Upper lobe of right lung (tissue), 1 donor: ENCODE data around the gene GALNTL6. TPM values are rescaled to one million over a fixed set of nuclear protein-coding genes. Genes with fewer than 3 reads are reported as not detected.

Experiments used
- ATAC-seq: fragments of 200-7000 bp; cut with Tn5 transposase; one replicate; pipeline ENCODE4 v1.9.1; 2020; ENCODE audit warnings: mild to moderate bottlenecking, moderate library complexity
- DNase-seq: peaks from one replicate; pipeline ENCODE4 v3.0.0-alpha.2; 2020
- H3K27ac ChIP-seq: fragments of 200-600 bp; one replicate; pipeline ENCODE4 v1.8.0; 2022
- H3K27me3 ChIP-seq: fragments of 200-600 bp; one replicate; pipeline ENCODE4 v1.8.0; 2022; ENCODE audit warnings: mild to moderate bottlenecking
- H3K36me3 ChIP-seq: fragments of 200-600 bp; one replicate; pipeline ENCODE4 v1.8.0; 2022
- H3K4me1 ChIP-seq: fragments of 200-600 bp; one replicate; pipeline ENCODE4 v1.8.0; 2022
- H3K4me3 ChIP-seq: fragments of 200-600 bp; one replicate; pipeline ENCODE4 v1.8.0; 2022; ENCODE audit warnings: mild to moderate bottlenecking
- H3K9me3 ChIP-seq: fragments of 200-600 bp; one replicate; pipeline ENCODE4 v1.8.0; 2022
- CTCF ChIP-seq: fragments of 200-600 bp; IDR thresholded peaks from one replicate; pipeline ENCODE4 v1.8.0; 2022; ENCODE audit warnings: antibody characterized with exemption
- intact Hi-C: fragments of 100-400 bp; cut with DNase I; formaldehyde crosslinking; loops from one replicate; pipeline ENCODE4 v1.11.0; 2022
- total RNA-seq: library from RNA; stranded (reverse); fragmentation: NEBNext Ultra II Directional; extraction: Animal tissue kit (Norgen Biotek cat#: 25700); gene quantifications from one replicate; pipeline ENCODE4 v1.2.1, GENCODE V29; 2021
- donor health status: DM: no; HTN: yes; CAD: no; lungs with severe emphysema.

GALNTL6 gene
- total RNA-seq, 1 donor from 2014 or later = 0.20 TPM

GRCh38 chr4:172344308-172344938, 531.2 kb downstream of the GALNTL6 start:
- DNase-seq = no peak

GRCh38 chr4:172348426-172348825, 535.2 kb downstream of the GALNTL6 start:
- DNase-seq = no peak
- Histone ChIP-seq H3K4me1 (no peaks in the 10 kb centered on the region), H3K27ac (no peak overlapping the region), H3K27me3 (no peaks in the 10 kb centered on the region), H3K9me3 (no peaks in the 10 kb centered on the region), H3K36me3 (no peaks in the 10 kb centered on the region), H3K4me3 (no peak overlapping the region)
- intact Hi-C loops = no loop called here
- no peak for TF ChIP-seq CTCF
- ATAC-seq = no peak

More at GRCh38 chr4:172344308-172344938, 531.2 kb downstream of the GALNTL6 start:
- TF ChIP-seq CTCF = no peak
- intact Hi-C loops = no loop called here
- Histone ChIP-seq H3K4me1 (no peaks in the 10 kb centered on the region), H3K4me3 (no peak overlapping the region), H3K27ac (no peak overlapping the region), H3K9me3 (no peaks in the 10 kb centered on the region), H3K36me3 (no peaks in the 10 kb centered on the region), H3K27me3 (no peaks in the 10 kb centered on the region)
- no peak for ATAC-seq

- H3K4me1 ChIP-seq = no peaks in the 10 kb centered on the region
- no peaks in the 10 kb centered on the region for H3K27me3 ChIP-seq
- no peaks in the 10 kb centered on the region for H3K9me3 ChIP-seq
- intact Hi-C loops = no loop called here
- H3K36me3 ChIP-seq = no peaks in the 10 kb centered on the region
- H3K4me3 ChIP-seq = no peak overlapping the region
- TF ChIP-seq CTCF = no peak
- ATAC-seq = no peak
- H3K27ac ChIP-seq = no peak overlapping the region
- DNase-seq = no peak
Measured at GRCh38 chr4:172352356-172352755, 539.2 kb downstream of the GALNTL6 start.

- H3K4me3 ChIP-seq = no peak overlapping the region
- no peak overlapping the region for H3K27ac ChIP-seq
- DNase-seq (no peak), ATAC-seq (no peak)
- H3K36me3 ChIP-seq = no peaks in the 10 kb centered on the region
- no peaks in the 10 kb centered on the region for H3K4me1 ChIP-seq
- intact Hi-C loops = no loop called here
- H3K27me3 ChIP-seq = no peaks in the 10 kb centered on the region
- no peaks in the 10 kb centered on the region for H3K9me3 ChIP-seq
- no peak for TF ChIP-seq CTCF
Measured at GRCh38 chr4:172356016-172356415, 542.8 kb downstream of the GALNTL6 start.

GRCh38 chr4:172357006-172357540, 543.9 kb downstream of the GALNTL6 start:
- intact Hi-C loops = no loop called here
- Histone ChIP-seq H3K4me3 (no peak overlapping the region), H3K36me3 (no peaks in the 10 kb centered on the region), H3K27ac (no peak overlapping the region), H3K4me1 (no peaks in the 10 kb centered on the region), H3K27me3 (no peaks in the 10 kb centered on the region), H3K9me3 (no peaks in the 10 kb centered on the region)
- DNase-seq (no peak), ATAC-seq (no peak)
- TF ChIP-seq CTCF = no peak
